OCI-M2 (cell line): ENCODE results near the gene ZFAND2A.
"Not testable (repeated sequence)": the region's sequence is repeated elsewhere in the genome, so short reads cannot be mapped to it uniquely, and the experiment has no call there.

Experiments
- DNase-seq: peaks from one replicate; lab custom pipeline; 2025; ENCODE audit not compliant: unreplicated experiment; lab: John Stamatoyannopoulos, UW

The ZFAND2A gene, protein sequence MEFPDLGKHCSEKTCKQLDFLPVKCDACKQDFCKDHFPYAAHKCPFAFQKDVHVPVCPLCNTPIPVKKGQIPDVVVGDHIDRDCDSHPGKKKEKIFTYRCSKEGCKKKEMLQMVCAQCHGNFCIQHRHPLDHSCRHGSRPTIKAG

DNA sequence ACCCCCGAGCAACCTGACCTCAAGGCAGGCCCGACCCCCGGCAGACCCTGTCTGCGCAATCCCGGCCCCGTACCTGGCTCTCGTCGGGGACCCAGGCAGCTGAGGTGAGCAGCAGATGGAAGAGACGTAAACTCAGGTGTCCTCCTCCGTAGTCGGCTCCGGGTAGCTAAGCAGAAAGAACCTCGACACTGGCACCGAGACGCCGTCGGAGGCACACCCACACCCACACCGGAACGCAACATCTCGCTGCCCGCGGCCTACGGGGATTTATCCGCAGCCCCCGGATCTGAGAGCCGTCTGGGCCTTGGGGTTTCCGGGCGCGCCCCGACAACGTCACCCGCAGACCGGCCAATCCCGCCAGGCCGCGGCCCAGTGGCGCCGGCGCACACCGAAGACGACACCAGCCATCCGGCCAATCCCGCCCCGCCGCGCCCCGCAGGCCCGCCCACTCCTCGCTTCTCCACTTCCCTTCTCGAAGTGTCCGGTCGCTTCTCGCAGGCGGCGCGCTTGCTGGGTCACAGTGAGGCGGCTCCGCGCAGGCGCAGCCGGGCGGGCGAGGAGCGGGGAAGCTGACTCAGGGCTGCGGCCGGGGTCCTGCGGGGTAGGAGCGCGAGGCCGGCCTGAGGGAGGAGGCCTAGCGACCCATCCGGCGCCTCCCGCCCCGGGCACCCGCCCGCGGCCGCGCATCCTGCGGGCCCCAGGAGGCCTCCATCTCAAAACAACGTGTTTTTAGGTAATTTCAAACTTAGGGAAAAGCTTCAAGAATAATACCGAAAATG is at the start of gene ZFAND2A:
TSS of gene ZFAND2A (minus strand) at position 306 of the 779 bp plus-strand sequence. CDS start 1,984 bp downstream, outside the sequence.
- peak; percentile 58 for DNase-seq

DNA sequence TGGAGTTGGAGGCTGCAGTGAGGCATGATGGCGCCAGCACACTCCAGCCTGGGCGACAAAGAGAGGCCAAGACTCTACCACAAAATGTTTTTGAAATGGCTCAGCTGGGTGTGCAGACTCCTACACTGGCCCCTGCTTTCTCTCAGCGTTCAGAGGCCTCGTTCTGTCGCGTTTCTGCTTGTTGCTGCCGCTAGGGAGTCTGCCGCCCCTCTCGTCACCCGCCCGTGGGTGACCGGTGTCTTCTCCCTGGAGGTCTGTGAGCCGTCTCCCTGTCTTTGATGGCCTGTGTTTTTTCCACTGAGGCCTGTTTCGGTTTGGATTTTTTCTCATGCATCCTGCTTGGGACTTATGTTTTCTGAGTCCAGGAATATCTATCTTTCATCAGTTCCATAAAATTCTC is 49.1 kb upstream of the ZFAND2A start:
- no peak for DNase-seq

DNA sequence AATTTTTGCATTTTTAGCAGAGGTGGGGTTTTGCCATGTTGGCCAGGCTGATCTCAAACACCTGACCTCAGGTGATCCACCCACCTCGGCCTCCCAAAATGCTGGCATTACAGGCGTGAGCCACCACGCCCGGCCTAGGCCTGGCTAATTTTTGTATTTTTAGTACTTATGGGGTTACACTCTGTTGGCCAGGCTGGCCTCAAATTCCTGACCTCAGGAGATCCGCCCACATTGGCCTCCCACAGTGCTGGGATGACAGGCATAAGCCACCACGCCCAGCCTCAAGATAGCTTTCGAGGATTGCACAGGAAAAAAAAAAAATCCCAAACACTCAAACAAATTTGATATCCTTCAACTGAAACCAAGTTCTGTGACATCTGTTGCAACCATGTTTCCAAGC is 45.7 kb upstream of the ZFAND2A start:
- DNase-seq = not testable (repeated sequence)

DNA sequence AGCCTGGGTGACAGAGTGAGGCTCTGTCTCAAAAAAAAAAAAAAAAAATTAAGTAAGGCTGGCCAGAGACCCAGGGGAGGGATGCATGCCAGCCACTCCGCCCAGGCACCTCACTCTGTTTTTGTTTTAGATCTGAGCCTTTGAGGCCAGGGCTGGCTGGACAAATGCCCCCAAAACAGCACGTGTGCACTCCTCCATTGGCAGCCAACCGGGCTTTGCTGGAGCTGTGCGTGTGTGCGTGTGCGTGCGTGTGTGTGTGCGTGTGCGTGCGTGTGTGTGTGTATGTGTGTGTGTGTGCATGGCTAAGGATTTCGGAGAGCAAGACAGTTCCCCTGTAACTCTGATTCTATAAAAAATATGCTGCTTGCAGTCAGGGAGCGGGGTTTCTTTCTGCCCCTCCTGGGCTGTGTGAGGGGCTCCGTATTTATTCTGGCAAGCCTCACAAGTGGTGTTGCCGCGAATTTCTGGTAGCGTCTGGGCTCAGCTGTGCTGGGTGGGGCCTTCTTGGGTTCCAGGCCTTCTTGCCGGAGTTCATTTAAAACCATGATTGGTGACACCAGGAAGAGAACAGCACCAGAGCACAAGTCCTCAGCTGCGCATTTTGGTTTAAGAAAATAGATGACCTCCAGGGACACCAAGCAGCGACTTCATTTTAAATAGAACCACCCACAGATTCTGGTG is 44.6 kb upstream of the ZFAND2A start:
- no peak for DNase-seq

DNA sequence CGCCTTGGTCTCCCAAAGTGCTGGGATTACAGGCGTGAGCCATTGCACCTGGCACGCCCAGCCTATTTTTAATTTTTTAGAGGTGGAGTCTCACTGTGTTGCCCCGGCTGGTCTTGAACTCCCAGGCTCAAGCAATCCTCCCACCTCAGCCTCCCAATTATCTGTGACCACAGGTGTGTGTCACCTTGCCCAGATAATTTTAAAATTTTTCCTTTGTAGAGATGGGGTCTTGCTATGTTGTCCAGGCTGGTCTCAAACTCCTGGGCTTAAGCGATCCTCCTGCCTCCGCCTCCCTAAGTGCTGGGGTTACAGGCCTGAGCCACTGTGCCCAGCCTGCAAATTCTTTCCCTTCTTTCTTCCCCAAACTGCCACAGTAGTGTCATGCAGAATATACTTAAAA is 42.9 kb upstream of the ZFAND2A start:
- DNase-seq = not testable (repeated sequence)

DNA sequence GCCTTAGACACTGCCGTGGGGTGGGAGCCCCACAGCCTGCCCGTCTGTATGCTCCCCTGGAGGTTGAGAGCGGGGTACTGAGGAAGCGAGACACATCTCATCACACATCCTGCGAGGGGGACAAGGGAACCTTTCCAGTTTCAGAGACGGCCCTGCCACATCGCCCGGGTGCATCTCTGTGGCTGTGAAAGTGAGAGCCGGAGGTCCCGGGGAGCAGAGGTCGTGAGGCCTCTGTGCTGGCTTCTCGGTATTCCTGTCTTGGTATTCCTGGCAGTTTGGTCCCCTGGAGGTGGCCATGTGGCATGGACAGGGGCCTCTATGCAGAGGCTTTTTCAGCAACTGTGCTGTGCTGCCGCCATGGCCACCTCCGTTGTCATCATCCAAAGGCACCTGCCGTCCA is 41.9 kb upstream of the ZFAND2A start:
- DNase-seq = no peak

DNA sequence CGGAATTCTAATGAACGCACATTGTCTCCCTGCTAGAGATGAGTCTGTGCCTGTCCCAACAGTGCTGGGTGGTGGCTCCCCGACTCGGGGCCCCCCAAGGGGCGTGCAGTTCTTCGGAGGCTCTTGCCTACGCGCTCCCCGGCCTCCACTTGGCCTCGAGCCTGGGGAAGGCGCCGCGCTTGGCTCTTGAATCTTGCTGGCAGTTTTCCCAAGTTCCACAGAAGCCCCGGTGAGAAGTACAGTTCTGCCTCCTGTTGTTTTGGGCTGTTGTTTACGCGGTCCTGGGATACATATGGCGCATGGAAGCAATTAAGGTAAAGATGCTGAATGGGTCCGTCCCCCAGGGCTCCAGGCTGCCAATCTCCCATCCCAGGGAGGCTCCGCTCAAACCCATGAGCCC is 40.0 kb upstream of the ZFAND2A start:
- no peak for DNase-seq

DNA sequence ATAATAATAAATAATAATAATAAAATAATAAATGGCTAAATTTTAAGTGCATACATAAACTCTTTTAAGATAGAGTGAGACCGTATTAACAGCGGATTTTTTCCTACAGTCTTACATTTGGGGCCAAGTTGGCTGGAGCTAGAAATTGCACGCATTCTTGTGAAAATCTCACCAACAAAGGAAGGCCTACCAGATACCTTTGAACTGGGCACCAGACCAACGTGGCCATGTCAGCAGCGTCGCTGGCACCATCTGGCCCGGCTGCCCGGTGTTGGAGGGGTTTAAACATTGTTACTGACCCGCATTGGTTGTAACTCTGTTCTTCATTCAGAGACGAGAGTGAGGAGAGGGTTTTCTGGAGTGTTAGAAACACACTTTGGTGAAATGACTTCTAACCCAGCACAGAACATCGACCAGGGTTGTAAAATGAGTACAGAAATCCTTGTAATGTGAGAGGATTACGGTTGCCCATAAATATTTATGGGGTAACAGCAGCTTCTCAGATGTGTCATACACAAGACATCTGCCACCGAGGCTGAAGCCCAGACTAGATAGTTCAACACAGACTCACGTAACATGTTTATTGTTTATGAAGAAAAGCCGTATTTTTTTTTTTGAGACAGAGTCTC is 38.1 kb upstream of the ZFAND2A start:
- DNase-seq = no peak

DNA sequence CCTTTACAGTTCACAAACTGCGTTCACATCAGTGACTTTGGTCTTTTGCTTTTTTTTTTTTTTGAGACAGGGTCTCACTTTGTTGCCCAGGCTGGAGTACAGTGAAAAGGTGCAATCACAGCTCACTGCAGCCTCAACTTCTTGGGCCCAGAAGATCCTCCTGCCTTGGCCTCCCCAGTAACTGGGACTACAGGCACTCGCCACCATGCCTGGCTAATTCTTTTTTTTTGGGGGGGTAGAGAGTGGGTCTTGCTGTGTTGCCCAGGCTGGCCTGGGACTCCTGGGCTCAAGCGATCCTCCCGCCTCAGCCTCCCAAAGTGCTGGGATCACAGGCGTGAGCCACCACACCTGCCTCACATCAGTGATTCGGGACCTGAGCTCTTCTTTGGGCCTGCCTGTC is 37.0 kb upstream of the ZFAND2A start:
- no peak for DNase-seq

DNA sequence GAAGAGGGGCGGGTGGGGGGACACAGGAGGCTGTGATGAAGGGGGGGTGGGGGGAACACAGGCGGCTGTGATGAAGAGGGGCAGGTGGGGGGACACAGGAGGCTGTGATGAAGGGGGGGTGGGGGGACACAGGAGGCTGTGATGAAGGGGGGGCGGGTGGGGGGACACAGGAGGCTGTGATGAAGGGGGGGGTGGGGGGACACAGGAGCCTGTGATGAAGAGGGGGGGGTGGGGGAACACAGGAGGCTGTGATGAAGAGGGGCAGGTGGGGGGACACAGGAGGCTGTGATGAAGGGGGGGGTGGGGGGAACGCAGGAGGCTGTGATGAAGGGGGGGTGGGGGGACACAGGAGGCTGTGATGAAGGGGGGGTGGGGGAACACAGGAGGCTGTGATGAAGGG is 36.4 kb upstream of the ZFAND2A start:
- not testable (repeated sequence) for DNase-seq

DNA sequence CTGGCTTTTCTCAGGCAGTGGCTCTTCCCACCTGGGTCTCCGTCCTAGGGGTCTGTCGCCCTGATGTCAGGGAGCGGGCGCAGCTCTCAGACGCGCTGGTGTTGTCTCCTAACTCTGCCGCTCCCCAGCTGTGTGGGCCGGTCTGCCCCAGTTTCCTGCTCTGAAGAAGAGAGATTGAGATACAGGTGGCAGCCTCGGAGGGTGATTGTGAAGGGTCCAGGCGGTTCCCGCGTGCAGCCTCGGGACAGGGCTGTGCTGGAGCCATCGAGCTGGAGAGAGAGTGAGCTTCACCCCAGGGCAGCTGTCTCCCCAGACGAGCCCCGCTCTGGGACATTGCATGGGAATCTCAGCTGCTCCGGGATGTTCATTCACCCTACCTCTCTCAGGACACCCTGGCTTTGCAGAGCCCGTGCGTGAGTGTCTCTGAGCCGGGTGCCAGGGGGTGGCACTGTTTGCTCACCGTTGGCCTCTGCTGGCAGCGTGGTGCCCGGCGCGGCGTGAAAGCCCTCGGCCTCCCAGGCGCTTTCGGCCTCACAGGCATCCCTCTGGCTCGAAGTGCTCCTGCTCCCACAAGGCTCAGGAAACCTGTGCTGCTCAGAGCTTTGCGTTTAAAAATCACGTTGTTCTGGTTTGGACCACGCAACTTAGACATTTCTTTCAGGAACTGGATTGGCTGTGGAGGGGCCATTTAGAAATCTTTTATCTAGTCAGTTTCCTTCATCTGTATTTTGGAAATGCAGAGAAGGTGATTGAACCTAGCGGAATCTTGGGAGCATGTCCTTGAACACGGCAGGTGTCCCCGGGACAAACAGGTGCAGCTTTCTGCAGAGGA is 33.8 kb upstream of the ZFAND2A start:
- no peak for DNase-seq

DNA sequence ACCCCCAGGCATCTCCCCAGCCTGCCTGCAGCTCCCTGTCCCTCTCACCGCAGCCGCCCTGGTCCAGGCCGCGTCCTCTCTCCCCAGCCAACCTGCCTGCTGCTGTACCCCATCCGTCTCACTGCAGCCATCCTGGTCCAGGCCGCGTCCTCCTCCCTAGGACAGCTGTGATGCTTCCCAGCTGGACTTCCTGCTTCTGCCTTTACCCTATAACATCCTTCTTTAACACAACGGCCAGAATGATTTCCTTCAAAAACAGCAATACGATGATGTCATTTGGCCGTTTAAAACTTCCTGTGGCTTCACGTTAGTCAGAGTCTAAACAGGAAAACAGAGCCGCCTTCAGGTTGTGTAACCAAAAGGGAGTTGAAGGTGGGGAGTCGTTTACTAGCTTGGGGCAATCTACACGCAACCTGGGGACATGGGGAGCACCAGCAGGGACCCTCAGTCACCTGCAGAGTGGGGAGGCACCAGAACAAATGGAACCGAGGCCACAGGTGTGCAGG is 32.2 kb upstream of the ZFAND2A start:
- DNase-seq = no peak

DNA sequence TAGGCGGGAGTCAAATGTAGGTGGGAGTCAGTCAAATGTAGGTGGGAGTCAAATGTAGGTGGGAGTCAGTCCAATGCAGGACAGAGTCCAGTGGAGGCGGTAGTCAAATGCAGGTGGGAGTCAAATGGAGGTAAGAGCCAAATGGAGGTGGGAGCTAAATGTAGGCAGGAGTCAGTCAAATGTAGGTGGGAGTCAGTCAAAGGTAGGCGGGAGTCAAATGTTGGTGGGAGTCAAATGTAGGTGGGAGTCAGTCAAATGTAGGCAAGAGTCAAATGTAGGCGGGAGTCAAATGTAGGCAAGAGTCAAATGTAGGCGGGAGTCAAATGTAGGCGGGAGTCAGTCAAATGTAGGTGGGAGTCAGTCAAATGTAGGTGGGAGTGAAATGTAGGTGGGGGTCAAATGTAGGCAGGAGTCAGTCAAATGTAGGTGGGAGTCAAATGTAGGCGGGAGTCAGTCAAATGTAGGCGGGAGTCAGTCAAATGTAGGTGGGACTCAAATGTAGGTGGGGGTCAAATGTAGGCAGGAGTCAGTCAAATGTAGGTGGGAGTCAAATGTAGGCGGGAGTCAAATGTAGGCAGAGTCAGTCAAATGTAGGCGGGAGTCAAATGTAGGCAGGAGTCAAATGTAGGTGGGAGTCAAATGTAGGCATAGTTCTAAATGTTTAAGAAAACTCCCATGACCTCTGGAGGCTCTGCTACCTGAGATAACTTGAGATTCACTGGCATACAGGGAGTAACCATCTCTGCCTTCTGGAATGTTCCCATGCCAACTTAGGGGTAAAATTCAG is 30.2 kb upstream of the ZFAND2A start:
- no peak for DNase-seq

DNA sequence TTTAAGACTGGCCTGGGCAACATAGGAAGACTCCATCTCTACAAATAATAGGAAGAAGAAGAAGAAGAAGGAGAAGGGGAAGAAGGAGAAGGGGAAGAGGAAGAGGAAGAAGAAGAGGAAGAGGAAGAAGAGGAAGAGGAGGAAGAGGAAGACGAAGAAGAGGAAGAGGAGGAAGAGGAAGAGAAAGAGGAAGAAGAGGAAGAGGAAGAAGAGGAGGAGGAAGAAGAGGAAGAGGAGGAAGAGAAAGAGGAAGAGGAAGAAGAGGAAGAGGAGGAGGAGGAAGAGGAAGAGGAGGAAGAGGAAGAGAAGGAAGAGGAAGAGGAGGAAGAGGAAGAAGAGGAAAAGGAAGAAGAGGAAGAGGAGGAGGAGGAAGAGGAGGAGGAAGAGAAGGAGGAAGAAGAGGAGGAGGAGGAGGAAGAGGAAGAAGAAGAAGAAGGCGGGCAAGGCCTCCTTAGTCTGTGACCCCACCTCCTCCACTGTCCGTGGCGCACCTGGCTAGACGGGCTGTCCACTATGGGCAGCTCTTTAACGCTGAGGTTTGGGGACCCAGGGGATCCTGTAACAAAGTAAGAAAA is 28.8 kb upstream of the ZFAND2A start:
- no peak for DNase-seq

DNA sequence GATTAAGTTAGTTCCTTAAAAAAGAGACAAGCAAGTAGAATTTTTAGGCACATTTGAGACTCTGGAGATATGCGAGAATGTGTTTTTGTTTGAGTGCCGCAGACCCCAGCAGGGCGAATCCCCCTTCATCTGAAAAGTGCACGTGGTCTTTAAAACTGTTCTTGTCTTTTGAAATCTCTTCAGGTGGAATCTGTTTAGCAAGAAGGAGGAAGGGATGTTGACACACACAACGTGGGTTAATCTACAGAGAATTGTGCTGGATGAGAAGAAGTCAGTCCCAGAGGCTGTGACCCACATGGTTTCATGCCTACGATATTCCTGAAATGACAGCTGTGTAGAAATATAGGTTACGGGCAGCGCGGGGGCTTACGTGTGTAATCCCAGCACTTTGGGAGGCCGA is 27.1 kb upstream of the ZFAND2A start:
- no peak for DNase-seq

DNA sequence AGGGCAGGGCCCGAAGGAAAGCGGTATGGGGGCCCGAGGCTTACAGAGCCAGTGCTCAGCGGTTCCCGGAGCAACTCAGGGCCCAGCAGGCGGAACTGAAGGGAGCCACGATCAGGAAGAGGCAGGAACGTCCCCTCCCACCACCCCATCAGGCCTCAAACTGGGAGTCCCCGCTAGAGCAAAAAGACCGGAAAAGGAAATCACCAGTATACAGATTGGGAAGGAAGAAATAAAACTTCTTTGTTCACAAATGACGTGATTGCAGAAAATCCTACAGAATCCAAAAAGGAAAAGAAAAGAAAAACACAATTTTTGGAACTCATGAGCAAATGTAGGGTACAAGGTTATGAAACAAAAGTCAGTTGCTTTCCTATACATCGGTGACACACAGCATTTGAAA is 21.6 kb upstream of the ZFAND2A start:
- DNase-seq = no peak

DNA sequence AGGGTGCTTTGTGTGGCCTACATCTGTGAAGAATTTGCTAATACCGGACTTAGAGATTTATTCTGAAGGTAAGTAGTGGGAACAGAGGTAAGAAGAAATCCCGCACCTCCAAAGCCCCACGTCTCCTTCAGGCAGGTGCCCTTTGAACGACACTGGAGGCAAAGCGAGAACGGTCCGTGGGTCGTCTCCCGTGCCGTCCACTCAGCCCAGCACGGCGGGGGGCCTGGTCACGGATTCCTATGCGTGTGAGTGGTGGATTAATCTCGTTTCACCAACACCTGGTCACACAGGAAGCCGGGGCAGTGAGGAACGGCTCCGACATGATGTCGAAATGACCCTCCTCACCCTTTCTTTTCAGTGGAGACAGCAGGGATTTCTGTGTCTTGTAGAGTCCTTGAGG is 21.0 kb upstream of the ZFAND2A start:
- no peak for DNase-seq

DNA sequence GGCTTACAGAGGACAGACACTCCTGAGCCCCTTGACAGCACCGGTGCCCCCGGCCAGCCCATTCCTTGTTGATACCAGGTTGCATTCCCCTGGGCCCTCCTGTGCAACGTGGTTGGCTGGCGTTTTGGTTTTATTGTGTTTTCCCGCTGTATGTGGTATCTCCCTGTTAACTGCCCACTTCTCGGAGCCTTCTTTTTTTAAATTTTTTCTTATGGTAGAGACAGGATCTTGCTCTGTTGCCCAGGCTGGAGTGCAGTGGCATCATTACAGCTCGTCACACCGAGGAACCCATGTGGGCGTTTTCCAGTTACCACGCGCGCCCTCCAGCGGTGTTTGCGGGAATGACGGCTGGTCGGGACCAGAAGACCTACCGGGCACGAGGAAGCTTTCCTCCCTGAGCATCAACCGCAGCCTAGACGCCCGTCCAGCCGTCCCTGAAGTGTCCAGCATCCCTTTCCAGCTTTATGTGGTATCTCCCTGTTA is 16.9 kb upstream of the ZFAND2A start:
- no peak for DNase-seq
